Measurements from ENCODE around the gene SYVN1.

The SYVN1 gene

DNA sequence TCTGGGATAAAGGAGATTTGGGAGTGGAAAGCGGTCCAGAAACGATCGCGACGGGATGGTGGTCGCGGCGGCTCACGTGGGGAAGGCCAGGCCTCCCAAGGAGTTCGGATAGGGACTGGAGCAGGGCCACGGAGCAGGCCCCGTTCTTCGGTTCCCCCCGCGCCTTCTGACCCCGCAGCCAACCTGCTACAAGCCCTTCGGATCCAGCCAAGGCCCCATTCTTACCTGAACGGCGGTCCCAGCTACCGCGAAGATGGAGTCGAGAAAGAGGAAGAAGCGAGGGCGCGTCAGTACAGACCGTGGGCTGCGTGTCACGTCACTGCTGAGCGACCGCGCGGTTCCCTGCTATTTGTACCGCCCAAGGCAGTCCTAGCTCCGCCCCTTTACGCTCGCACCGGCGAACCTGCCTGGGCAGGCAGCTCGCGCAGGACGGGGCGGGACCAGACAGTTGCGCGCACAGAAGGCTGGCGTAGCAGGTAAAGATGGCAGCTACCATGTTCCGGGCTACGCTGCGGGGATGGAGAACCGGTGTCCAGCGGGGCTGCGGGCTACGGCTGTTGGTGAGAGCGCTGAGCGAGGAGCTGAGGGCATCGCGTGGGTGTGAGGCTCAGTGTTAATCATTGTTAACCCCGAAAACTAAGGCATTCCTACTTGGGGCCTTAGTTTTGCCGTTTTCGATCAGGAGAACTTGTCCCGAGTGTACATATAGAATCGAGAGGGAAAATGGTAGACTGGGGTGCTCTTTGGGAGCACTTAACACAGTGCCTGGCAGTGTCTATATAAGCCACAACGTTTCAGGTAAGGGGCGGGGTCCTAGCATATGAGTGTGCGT, 12.2 kb downstream of the SYVN1 start, which contains the start of the genes FAU and MRPL49 (continued):
- no peak for TF ChIP-seq ZNF830 (tag by site-specific recombination; IDR thresholded peaks at IDR 0.05; ENCODE audit: low read depth)
- 0 out of 2 replicates have a peak, but pooled peaks have one; percentile 61 for TF ChIP-seq ZNF692 (tag by site-specific recombination; IDR thresholded peaks at IDR 0.05)
- peak; percentile 50 for TF ChIP-seq KLF16 (tag by site-specific recombination; IDR thresholded peaks at IDR 0.05)
- TF ChIP-seq ZNF155 (tag by site-specific recombination; IDR thresholded peaks at IDR 0.05) = no peak
- peak; percentile 47; the same call in 1 of the 2 replicates for TF ChIP-seq EGR2 (tag by site-specific recombination; IDR thresholded peaks at IDR 0.05; ENCODE audit: low read depth)
- TF ChIP-seq, protein P1, sequence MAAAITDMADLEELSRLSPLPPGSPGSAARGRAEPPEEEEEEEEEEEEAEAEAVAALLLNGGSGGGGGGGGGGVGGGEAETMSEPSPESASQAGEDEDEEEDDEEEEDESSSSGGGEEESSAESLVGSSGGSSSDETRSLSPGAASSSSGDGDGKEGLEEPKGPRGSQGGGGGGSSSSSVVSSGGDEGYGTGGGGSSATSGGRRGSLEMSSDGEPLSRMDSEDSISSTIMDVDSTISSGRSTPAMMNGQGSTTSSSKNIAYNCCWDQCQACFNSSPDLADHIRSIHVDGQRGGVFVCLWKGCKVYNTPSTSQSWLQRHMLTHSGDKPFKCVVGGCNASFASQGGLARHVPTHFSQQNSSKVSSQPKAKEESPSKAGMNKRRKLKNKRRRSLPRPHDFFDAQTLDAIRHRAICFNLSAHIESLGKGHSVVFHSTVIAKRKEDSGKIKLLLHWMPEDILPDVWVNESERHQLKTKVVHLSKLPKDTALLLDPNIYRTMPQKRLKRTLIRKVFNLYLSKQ (tag by site-specific recombination; IDR thresholded peaks at IDR 0.05; ENCODE audit: borderline replicate concordance) = no peak
- TF ChIP-seq, protein P2, sequence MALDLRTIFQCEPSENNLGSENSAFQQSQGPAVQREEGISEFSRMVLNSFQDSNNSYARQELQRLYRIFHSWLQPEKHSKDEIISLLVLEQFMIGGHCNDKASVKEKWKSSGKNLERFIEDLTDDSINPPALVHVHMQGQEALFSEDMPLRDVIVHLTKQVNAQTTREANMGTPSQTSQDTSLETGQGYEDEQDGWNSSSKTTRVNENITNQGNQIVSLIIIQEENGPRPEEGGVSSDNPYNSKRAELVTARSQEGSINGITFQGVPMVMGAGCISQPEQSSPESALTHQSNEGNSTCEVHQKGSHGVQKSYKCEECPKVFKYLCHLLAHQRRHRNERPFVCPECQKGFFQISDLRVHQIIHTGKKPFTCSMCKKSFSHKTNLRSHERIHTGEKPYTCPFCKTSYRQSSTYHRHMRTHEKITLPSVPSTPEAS (tag by site-specific recombination; IDR thresholded peaks at IDR 0.05) = no peak
- peak; percentile 47; the same call in 1 of the 2 replicates for TF ChIP-seq ZBTB20 (tag by site-specific recombination; IDR thresholded peaks at IDR 0.05)
- no peak for TF ChIP-seq ZNF248 (tag by site-specific recombination; IDR thresholded peaks at IDR 0.05)
- no peak for TF ChIP-seq ZNF488 (tag by site-specific recombination; IDR thresholded peaks at IDR 0.05)
- no peak for TF ChIP-seq TSHZ1 (tag by site-specific recombination; IDR thresholded peaks at IDR 0.05; ENCODE audit: borderline replicate concordance)
- TF ChIP-seq KLF1 (tag by site-specific recombination; IDR thresholded peaks at IDR 0.05) = peak; percentile 49; the same call in 1 of the 2 replicates
- TF ChIP-seq ZNF362 (tag by site-specific recombination; IDR thresholded peaks at IDR 0.05) = 0 out of 2 replicates have a peak, but pooled peaks have one; percentile 18
- peak; percentile 96 for TF ChIP-seq SP2 (tag by site-specific recombination; IDR thresholded peaks at IDR 0.05)
- TF ChIP-seq ZBTB21 (tag by site-specific recombination; IDR thresholded peaks at IDR 0.05) = peak; percentile 57; the same call in 1 of the 2 replicates
- peak; percentile 22; the same call in 1 of the 2 replicates for TF ChIP-seq ZNF394 (tag by site-specific recombination; IDR thresholded peaks at IDR 0.05; ENCODE audit: borderline replicate concordance)
- TF ChIP-seq ZNF664 (tag by site-specific recombination; IDR thresholded peaks at IDR 0.05) = no peak
- TF ChIP-seq ZNF211 (tag by site-specific recombination; IDR thresholded peaks at IDR 0.05; ENCODE audit: low read depth) = no peak
- peak; percentile 79 for TF ChIP-seq YY1 (tag by site-specific recombination; IDR thresholded peaks at IDR 0.05)
- peak; percentile 83 for TF ChIP-seq ZXDB (tag by site-specific recombination; IDR thresholded peaks at IDR 0.05)
- 0 out of 2 replicates have a peak, but pooled peaks have one; percentile 61 for TF ChIP-seq ZNF600 (tag by site-specific recombination; IDR thresholded peaks at IDR 0.05)
- TF ChIP-seq, protein P3, sequence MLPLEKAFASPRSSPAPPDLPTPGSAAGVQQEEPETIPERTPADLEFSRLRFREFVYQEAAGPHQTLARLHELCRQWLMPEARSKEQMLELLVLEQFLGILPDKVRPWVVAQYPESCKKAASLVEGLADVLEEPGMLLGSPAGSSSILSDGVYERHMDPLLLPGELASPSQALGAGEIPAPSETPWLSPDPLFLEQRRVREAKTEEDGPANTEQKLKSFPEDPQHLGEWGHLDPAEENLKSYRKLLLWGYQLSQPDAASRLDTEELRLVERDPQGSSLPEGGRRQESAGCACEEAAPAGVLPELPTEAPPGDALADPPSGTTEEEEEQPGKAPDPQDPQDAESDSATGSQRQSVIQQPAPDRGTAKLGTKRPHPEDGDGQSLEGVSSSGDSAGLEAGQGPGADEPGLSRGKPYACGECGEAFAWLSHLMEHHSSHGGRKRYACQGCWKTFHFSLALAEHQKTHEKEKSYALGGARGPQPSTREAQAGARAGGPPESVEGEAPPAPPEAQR (tag by site-specific recombination; IDR thresholded peaks at IDR 0.05) = no peak
- TF ChIP-seq ZNF274 (IDR thresholded peaks at IDR 0.05; ENCODE audit: low read length) = no peak
- TF ChIP-seq ZNF274 (tag by site-specific recombination; IDR thresholded peaks at IDR 0.05; ENCODE audit: borderline replicate concordance) = no peak
- TF ChIP-seq HOXA7 (CRISPR knock-in tag; IDR thresholded peaks at IDR 0.05; ENCODE audit: borderline replicate concordance) = no peak
- peak; percentile 71; the same call in 1 of the 2 replicates for TF ChIP-seq ZNF2 (tag by site-specific recombination; IDR thresholded peaks at IDR 0.05)
- TF ChIP-seq KLF9 (tag by site-specific recombination; IDR thresholded peaks at IDR 0.05; ENCODE audit: low read depth) = peak; percentile 66

All from HEK293 (cell line).